ENCODE results near the gene HSPB7.

Gene HSPB7

DNA sequence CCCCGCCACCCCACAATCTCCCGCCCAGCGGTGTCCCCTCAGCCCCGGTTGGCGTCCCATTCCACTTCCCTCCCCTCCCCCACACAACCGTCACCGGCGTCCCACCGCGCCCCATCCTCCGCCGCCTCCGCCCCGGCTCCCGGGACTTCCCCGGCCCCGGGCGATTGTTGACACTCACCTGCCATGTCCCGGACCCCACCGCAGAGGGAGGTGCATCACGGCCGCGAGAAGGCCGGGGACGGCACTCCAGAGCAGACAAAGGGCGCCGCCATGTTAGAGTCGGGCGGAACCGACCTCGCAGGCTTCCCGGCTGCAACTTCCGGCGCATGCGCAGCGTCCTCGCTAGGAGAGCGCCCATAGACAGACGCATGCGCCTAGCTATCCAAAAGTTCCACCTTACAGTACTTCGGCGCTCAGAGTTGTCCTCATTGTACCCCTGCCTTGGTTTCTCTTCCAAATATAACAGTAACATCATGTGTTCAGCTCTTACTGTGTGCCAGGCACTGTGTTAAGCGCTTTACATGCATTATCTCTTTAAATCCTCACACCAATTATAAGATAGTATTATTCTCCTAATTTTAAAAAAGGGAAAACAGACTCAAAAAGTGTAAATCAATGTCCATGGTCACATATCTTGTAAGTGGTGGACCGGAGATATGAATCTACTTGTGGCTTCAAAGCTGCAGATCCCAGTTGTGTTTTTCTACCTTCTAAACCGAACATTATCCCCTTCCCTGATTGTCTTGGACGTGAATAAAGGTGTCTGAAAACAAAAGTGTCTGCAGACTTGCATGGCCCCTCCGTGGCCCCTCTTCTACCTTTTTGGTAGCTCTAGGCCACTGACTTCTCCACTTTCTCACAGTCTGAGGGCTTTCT, 41.8 kb downstream of the HSPB7 start, which contains the start of gene ZBTB17:
ZBTB17 (minus strand) TSS at position 297 of the 876 bp plus-strand sequence. CDS start 27,606 bp downstream, outside the sequence.
- peak; percentile 91 for DNase-seq (ENCODE audit: low read depth)

DNA sequence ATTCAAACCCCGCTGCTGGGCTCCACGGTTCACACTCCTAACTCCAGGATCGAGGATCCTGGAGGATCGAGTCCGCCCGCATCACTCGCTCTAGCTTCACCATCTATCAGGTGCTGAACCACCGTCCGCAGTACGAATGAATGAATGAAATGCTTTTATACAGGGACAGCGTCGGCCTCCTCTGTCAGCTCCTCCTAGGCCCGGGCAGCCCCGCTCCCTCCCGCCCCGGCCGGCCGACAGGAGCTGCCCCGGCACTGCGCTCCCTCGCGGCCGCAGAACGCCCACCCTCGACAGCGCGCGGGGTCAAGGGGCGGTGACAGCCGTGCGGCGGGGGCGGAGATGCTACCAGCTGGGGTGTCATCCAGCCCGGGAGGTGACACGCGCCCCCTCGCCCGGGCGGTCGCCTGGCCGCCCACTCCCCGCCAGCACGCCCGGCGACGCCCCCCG, 42.5 kb downstream of the HSPB7 start:
- DNase-seq (ENCODE audit: low read depth) = peak; percentile 55

DNA sequence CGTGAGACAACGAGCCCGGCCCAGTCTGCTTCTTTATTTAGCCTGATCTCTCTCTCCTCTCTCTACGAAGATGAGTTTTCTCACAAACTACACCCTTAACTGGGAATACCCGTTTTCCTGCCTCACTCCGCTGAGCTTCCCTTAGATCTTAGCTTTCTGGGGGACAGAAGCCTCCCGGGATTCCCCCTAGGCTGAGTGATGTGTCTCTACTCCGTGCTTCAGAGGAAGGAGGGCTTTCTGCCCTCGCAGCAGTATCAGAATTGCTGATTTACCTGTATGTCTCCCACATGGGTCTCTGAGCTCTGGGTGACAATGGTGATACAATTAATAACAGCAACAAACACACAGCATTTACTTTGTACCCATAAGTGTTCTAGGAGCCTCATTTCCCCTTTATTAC, 43.0 kb downstream of the HSPB7 start:
- DNase-seq (ENCODE audit: low read depth) = no peak

DNA sequence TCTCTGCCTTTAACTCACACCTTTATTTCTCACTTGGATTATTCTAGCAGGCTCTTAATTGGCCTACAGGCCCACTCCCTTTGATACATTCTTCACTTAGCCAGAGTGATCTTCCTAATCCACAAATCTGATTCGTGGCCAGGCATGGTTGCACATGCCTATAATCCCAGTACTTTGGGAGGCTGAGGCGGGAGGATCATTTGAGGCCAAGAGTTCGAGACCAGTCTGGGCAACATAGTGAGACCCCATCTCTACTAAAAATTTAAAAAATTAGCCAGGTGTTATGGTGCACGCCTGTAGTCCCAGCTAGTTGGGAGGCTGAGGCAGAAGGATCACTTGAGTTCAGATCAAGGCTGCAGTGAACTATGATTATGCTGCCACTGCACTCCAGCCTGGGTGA, 44.1 kb downstream of the HSPB7 start:
- DNase-seq (ENCODE audit: low read depth) = no peak

DNA sequence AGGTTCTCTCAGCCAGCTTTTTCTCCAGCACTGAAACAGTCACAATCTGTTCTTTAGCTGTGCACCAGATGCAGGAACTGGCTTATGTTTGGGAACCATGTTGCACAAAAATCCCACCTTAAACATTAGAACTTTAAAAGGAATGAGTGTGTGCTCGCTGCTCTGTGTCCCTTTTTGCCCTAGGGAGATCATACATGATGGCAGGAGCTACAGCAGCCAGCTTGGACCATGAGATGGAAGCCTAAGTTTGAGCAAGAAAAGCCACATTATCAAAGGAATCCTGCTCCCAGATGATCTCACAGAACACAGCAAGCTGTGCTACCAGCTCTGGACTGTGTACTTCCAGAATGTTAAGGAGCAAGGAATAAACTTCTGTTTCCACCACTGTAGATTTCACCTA, 45.4 kb downstream of the HSPB7 start:
- DNase-seq (ENCODE audit: low read depth) = no peak

DNA sequence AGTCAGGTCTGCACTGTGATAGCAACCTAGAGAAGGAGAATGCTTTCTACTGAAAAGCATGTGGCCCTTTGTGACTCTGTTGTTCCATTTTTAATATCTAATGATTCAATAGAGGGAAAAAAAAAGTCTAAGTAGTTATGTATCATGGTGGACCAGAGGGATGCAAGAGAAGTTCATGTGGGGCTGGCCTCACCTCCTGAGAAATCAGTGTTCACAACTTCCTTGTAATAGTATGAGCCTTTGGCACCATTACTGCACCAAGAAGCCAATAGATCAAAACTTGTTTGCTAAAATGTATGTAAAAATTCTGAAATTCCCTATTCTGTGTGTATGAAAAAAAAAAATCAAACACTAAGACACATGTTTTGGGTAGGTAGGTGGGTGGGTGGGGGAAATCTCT, 46.9 kb downstream of the HSPB7 start:
- DNase-seq (ENCODE audit: low read depth) = no peak

DNA sequence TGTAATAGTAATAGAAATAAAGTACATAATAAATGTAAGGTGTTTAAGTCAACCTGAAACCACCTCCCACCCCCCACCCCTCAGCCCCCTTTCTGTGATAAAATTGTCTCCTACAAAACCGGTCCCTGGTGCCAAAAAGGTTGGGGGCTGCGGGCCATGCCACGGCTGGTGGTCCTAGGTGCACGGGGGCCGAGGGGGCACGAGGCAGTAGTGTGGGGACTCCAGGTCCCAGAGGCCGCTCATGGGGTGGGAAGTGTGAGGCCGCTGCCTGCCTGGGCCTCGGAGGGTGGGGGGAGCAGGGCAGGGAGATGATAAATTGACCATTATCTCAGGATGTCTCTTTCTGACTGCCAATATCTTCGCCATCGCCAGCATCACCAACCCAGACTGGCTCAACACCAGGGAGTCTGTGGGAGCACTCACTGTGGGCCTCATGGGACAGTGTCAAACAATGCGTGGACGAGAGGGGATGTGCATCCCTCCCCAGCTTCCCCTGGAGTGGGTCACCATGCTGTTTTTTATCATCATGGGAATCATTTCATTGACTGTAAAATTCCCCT, 48.4 kb downstream of the HSPB7 start:
- DNase-seq (ENCODE audit: low read depth) = no peak

DNA sequence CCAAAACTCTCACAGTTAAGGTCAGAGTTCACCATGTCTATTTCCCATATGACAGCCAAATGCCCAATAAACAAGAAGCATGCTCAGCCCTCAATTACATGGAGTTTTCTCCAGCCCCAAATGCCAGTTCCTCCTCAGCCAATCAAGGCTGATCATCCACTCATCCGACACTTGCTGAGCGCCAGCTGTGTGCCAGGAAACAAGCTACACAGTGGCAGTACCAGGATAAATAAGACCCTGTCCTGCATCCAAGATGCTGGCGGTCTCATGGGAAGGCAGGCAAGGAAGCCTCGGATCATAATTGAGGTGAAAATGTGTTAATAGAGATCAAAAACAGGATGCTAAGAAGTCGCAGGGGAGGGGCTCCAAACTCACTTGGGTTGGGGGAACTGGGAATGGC, 49.7 kb downstream of the HSPB7 start:
- DNase-seq (ENCODE audit: low read depth) = no peak

DNA sequence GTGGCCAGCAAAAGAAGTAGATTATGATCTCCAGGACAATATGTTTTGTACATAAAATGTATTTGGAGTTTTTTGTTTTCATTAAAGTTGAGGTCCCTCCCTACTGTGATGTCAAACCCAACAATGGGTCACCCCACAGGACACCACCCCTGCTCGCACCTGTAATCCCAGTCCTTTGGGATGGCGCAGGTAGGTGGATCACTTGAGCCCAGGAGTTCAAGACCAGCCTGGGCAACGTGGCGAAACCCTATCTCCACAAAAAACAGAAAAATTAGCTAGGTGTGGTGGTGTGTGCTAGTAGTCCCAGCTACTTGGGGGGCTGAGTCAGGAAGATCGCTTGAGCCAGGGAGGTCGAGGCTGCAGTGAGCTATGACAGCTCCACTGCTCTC, 50.9 kb downstream of the HSPB7 start:
- no peak for DNase-seq (ENCODE audit: low read depth)

DNA sequence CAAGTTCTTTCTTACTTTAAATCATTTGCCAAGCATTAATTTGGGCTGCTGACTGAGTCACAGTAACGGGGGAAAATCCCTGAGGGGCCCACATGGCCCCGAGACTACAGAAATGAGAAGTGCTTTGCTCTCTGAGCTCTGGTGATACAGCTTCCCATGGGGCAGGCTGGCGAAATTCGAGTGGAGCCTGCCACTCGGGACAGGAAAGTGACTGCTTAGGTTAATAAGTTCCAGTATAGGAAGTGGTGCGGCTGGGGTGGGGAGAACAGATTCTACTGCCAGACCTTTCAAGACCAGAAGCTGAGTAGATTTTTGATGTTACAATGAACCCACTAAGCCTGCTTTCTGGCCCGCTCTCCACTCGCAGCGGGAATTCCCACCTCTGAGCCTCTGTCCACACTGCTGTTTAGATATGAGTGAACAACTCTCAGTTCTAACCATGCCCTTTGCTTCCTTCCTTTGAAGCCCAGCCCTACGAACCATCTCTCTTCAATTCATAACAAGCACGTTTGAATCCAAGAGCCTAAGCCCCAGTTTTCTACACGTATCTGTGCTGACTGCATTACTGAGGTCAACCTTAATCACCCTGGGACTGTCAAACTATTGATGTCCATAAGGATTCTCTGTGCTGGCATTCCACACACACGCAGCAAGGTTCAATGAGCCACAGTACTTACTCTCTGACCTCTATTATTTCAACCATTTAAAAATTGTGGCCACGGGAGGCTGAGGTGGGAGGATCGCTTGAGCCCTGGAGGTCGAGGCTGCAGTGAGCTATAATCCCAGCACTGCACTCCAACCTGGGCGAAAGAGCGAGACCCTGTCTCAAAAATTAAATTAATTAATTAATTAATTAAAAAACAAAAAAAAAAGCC, 51.5 kb downstream of the HSPB7 start:
- peak; percentile 57 for DNase-seq (ENCODE audit: low read depth)

DNA sequence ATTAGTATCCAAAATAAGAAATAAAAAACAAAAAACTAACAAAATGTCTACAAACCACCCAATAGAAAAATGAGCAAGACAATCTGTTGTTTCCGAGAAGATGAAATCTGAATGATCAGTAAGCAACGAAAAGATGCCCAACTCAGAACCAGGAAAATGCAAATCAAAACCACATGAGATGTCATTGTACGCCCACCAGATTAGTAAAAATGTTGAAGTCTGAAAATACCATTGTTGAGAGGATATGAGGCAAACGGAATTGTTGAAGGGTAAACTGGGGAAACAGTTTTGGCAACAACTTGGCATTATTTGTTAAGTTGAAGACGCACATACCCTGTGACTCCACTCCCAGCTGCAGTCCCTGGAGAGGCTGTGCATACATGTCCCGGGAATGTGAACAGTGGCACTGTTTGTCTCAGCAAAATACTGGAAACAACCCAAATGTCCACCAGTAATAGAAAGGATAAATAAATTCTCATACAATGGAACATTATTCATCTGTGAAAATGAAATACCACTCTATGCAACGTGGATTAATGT, 52.5 kb downstream of the HSPB7 start:
- no peak for DNase-seq (ENCODE audit: low read depth)
